Keratinocyte (primary cell): ENCODE results near the gene ZCCHC24. TPM values are rescaled to one million over a fixed set of nuclear protein-coding genes. Genes with fewer than 3 reads are reported as not detected.

Experiments used
- DNase-seq: peaks from one replicate; pipeline ENCODE4 v3.0.0-alpha.2; 2011; ENCODE audit warnings: low read depth, missing footprints, low spot score
- FAIRE-seq: peaks from 2 replicates; lab custom pipeline; 2011; peaks lifted over from hg19 to GRCh38; lab: Jason Lieb, UNC
- H2AFZ ChIP-seq: 2 replicates; pipeline ENCODE4 v1.6.0; 2012; ENCODE audit warnings: low read length, control low read depth, inconsistent platforms; ENCODE audit not compliant: control insufficient read depth
- H3K27ac ChIP-seq: 2 replicates; pipeline ENCODE4 v1.5.1; 2011; ENCODE audit warnings: low read length; ENCODE audit not compliant: control insufficient read depth, insufficient read depth
- H3K27me3 ChIP-seq: 3 replicates; pipeline ENCODE4 v1.6.0; 2011; ENCODE audit warnings: low read length; ENCODE audit not compliant: control insufficient read depth, insufficient read depth; ENCODE audit errors: extremely low read depth
- H3K36me3 ChIP-seq, 2 experiments: 2 replicates in 1 of 2; 3 replicates in 1 of 2; pipeline ENCODE4 v1.5.1; 2011; ENCODE audit warnings: low read length in 2 of 2, mild to moderate bottlenecking in 1 of 2; ENCODE audit not compliant: control insufficient read depth in 2 of 2, insufficient read depth in 2 of 2; ENCODE audit errors: extremely low read depth in 1 of 2
- H3K4me1 ChIP-seq: 3 replicates; pipeline ENCODE4 v1.5.1; 2011; ENCODE audit warnings: low read length; ENCODE audit not compliant: control insufficient read depth, insufficient read depth; ENCODE audit errors: extremely low read depth
- H3K4me2 ChIP-seq: 3 replicates; pipeline ENCODE4 v1.6.0; 2011; ENCODE audit warnings: low read depth, low read length; ENCODE audit not compliant: control insufficient read depth, insufficient read depth; ENCODE audit errors: extremely low read depth
- H3K4me3 ChIP-seq, 3 experiments: fragments of 200-600 bp in 1 of 3; sonication (generic) in 1 of 3; 2 replicates in 2 of 3; 3 replicates in 1 of 3; pipeline ENCODE4 v1.5.1; 2011 to 2016; ENCODE audit warnings: low read length in 3 of 3, mild to moderate bottlenecking in 3 of 3, control low read depth in 2 of 3, inconsistent platforms in 1 of 3, low read depth in 1 of 3, mixed read lengths in 1 of 3, mixed run types in 1 of 3, moderate library complexity in 1 of 3; ENCODE audit not compliant: control insufficient read depth in 2 of 3, insufficient read depth in 2 of 3; ENCODE audit errors: extremely low read depth in 1 of 3
- H3K79me2 ChIP-seq: 2 replicates; pipeline ENCODE4 v1.6.0; 2012; ENCODE audit warnings: low read length; ENCODE audit not compliant: control insufficient read depth, insufficient read depth
- H3K9ac ChIP-seq: 3 replicates; pipeline ENCODE4 v1.6.0; 2011; ENCODE audit warnings: low read length; ENCODE audit not compliant: control insufficient read depth, insufficient read depth; ENCODE audit errors: extremely low read depth
- H3K9me1 ChIP-seq: 3 replicates; pipeline ENCODE4 v1.6.0; 2011; ENCODE audit warnings: low read length; ENCODE audit not compliant: control insufficient read depth, insufficient read depth; ENCODE audit errors: extremely low read depth
- H3K9me3 ChIP-seq: 2 replicates; pipeline ENCODE4 v1.5.1; 2012; ENCODE audit warnings: low read depth, low read length; ENCODE audit not compliant: control insufficient read depth
- H4K20me1 ChIP-seq: 3 replicates; pipeline ENCODE4 v1.6.0; 2011; ENCODE audit warnings: low read length; ENCODE audit not compliant: control insufficient read depth, insufficient read depth; ENCODE audit errors: extremely low read depth
- EZH2 ChIP-seq: IDR thresholded peaks from one replicate; pipeline ENCODE4 v1.6.1; 2012; ENCODE audit warnings: inconsistent platforms, mild to moderate bottlenecking, low read length, moderate library complexity
- dilution Hi-C: fragments of 300-500 bp; cut with MboI; formaldehyde crosslinking; loops from one replicate; pipeline ENCODE4 v1.7.0; 2020; ENCODE audit warnings: low sequenced_read_pairs; ENCODE audit not compliant: extremely low pct_ligation_motif_present
- polyA plus RNA-seq, 5 experiments: library from polyadenylated mRNA; depleted of rRNA in 3 of 5; stranded (reverse) in 3 of 5; stranded (forward) in 1 of 5; unstranded in 1 of 5; fragments of >200 nt; gene quantifications; 1 replicate in 1 of 5; 2 replicates in 3 of 5; 3 replicates in 1 of 5; pipeline versions ENCODE4 v1.2.1 to v1.2.3, GENCODE V29; 2011 to 2012; ENCODE audit warnings: missing spikeins in 2 of 5, low read depth in 1 of 5, low replicate concordance in 1 of 5
- TF ChIP-seq, protein P1 (sequence below), 3 experiments: IDR thresholded peaks in 1 of 3; conservative IDR thresholded peaks in 1 of 3; optimal IDR thresholded peaks in 1 of 3; 2 replicates in 2 of 3; 3 replicates in 1 of 3; pipeline versions ENCODE3 to v1.5.1; 2011; ENCODE audit warnings: low read length in 3 of 3, mild to moderate bottlenecking in 3 of 3, moderate library complexity in 2 of 3, control low read depth in 1 of 3, inconsistent platforms in 1 of 3; ENCODE audit not compliant: insufficient read depth in 2 of 3; ENCODE audit errors: extremely low read depth in 1 of 3

Gene ZCCHC24
- polyA plus RNA-seq, 1 donor (not counting 4 experiments of a cell fraction or from before 2014, with no cell fraction given), result 0.96 TPM

DNA sequence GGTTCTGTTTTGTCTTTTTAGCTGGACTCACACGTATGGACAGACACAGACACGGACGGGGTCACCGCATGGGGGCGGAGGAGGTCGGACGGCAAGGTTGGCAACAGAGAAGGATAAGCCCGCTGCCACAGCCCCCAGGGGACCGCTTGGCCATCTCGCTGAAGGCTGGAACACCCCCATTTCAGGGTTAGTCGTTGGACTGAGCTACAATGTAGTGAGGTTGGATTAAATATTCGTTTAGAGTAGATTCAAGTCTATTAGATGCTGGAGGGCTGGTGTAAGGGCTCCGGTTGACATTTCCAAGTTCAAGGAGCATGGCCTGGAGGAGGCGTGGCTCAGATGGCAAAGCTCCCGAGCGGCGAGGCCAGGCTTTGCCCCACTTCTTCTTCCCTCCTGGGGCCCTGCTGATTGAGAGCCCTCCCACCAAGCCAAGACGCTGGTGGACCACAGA lies 62.9 kb downstream of the ZCCHC24 start:
- no peak overlapping the region for H3K4me2 ChIP-seq
- H4K20me1 ChIP-seq, result no peaks in the 10 kb centered on the region
- H3K9ac ChIP-seq, result no peak overlapping the region
- no peak overlapping the region for H3K4me3 ChIP-seq
- dilution Hi-C loops, result no loop called here
- H3K27me3 ChIP-seq, result peaks cover 18% of the 10 kb centered on the region
- no peak overlapping the region for H3K27ac ChIP-seq
- H3K79me2 ChIP-seq, result no peaks in the 10 kb centered on the region
- DNase-seq, result no peak
- no peaks in the 10 kb centered on the region for H3K36me3 ChIP-seq
- H3K9me3 ChIP-seq, result no peaks in the 10 kb centered on the region
- TF ChIP-seq EZH2, result no peak
- TF ChIP-seq, protein P1, sequence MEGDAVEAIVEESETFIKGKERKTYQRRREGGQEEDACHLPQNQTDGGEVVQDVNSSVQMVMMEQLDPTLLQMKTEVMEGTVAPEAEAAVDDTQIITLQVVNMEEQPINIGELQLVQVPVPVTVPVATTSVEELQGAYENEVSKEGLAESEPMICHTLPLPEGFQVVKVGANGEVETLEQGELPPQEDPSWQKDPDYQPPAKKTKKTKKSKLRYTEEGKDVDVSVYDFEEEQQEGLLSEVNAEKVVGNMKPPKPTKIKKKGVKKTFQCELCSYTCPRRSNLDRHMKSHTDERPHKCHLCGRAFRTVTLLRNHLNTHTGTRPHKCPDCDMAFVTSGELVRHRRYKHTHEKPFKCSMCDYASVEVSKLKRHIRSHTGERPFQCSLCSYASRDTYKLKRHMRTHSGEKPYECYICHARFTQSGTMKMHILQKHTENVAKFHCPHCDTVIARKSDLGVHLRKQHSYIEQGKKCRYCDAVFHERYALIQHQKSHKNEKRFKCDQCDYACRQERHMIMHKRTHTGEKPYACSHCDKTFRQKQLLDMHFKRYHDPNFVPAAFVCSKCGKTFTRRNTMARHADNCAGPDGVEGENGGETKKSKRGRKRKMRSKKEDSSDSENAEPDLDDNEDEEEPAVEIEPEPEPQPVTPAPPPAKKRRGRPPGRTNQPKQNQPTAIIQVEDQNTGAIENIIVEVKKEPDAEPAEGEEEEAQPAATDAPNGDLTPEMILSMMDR (optimal IDR thresholded peaks at IDR 0.05 in 1 of 3, IDR thresholded peaks at IDR 0.05 in 1 of 3, conservative IDR thresholded peaks at IDR 0.05 in 1 of 3; ENCODE audit: extremely low read depth in 1 of 3, insufficient read depth in 2 of 3, low read length in 3 of 3), result no peak
- H2AFZ ChIP-seq, result no peak overlapping the region
- H3K9me1 ChIP-seq, result no peaks in the 10 kb centered on the region
- no peak for FAIRE-seq
- no peaks in the 10 kb centered on the region for H3K4me1 ChIP-seq

DNA sequence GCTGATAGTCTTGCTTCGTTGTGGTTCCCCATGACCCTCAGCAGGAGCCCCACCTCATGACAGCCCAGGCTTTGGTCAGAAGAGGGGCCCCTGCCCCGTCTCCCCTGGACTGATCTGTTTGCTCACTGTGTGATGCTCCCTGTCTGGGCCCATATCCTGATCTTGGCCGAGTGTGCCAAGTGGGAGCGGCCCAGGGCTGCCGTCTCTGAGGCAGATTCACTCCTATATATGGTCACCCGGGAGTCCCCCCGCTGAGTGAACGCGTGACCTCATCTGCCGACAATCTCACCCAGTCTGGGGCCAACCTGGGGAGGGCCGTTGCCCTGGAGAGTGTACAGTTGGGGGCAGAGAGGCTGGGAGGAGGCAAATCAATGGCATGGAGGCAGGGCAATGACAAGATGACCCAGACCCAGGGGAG lies 63.6 kb downstream of the ZCCHC24 start:
- Histone ChIP-seq H2AFZ (no peak overlapping the region), H3K9ac (no peak overlapping the region), H3K9me3 (no peaks in the 10 kb centered on the region), H3K27me3 (peaks cover 18% of the 10 kb centered on the region), H3K79me2 (no peaks in the 10 kb centered on the region), H3K4me1 (no peaks in the 10 kb centered on the region), H3K4me2 (no peak overlapping the region), H4K20me1 (no peaks in the 10 kb centered on the region), H3K36me3 (no peaks in the 10 kb centered on the region), H3K27ac (no peak overlapping the region), H3K4me3 (no peak overlapping the region), H3K9me1 (no peaks in the 10 kb centered on the region)
- no peak for FAIRE-seq
- no peak for TF ChIP-seq EZH2
- TF ChIP-seq, protein P1 (optimal IDR thresholded peaks at IDR 0.05 in 1 of 3, IDR thresholded peaks at IDR 0.05 in 1 of 3, conservative IDR thresholded peaks at IDR 0.05 in 1 of 3; ENCODE audit: extremely low read depth in 1 of 3, insufficient read depth in 2 of 3, low read length in 3 of 3), result no peak
- dilution Hi-C loops, result no loop called here
- no peak for DNase-seq
